GM19467 (cell line): ENCODE results near the gene TRMT61A.
A peak's percentile ranks its signal among the peaks of the same experiment; 100 is the strongest.

Experiments
- ATAC-seq: cut with Tn5 transposase; IDR thresholded peaks from one replicate; pipeline ENCODE4 v1.9.1; 2021; ENCODE audit warnings: mild to moderate bottlenecking, moderate library complexity; ENCODE audit not compliant: unreplicated experiment

The TRMT61A gene

DNA sequence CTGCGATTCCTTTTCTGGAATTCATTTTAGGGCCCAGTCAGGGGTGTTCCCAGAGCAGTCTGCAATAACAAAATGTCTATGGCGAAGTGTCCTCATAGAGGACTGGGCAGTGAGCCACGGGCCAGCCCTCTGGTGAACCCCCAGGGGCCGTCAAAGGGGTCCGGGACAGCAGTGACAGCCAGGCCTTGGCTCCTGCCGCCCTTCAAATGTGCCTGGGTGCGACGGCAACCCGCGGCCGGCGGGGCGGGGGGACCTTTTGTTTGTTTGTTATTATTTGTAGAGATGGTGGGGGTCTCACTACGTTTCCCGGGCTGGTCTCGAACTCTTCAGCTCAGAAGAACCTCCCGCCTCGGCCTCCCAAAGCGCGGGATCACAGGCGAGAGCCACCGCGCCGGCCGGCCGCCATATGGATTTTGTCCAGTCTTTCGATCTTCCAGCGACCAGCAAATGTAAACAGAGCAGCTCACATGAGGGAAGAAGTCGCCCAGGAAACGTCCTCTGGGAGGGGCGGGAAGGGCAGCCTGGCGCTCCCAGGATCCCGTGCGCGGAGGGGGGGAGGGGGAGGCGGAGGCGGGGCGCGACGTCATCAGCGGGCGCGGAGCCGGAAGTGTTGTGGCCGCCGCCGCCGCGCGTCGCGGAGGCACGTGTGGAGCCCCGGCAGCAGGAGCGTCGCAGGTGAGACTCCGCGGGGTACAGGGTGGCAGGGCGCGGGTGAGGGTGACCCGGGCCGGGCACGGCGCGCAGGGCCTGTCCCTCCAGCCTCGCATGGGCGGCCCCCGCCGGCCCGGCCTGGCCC, at the start of gene TRMT61A:
Gene TRMT61A, plus strand, starts transcription at position 610 of the 796 bp plus-strand sequence. CDS start 783 bp downstream, outside the sequence.
- peak; percentile 36 for ATAC-seq

DNA sequence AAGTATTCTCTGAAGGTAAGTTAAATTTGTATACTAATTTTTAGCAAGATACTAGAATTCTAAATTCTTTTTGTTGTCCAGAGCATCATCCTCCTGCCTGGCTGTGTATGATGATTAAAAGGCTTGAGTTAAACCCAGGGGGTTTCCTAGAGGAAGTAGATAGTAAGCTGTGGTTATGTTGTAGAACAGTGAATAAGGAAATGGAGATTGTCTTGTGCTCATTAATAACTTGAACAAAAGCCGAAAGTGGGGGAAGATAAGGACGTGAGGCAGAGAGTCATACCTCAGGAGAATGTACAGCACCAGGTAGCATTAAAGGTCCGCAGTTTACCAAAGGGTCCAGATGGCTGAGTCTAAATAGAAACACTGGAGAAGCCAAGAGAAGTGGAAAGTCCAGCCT, 48.4 kb upstream of the TRMT61A start:
- no peak for ATAC-seq

DNA sequence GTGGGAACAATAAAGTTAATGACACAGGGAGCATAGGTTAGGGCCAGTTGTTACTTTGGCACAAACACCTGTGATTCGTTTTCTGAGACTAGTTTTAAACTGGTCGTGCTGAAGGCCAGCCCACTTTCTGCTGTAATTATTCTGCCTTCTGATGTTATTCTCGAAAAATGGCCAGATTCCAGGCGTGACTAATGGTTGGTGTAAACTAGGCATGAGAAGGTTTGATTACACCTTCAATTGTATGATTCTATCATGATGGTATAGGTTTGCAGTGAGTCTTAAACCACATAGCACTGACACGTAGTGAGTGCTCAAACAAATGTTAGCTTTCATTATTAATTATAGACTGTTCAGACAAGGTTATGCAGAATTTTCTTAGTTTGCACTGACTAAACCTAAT, 45.4 kb upstream of the TRMT61A start:
- no peak for ATAC-seq

DNA sequence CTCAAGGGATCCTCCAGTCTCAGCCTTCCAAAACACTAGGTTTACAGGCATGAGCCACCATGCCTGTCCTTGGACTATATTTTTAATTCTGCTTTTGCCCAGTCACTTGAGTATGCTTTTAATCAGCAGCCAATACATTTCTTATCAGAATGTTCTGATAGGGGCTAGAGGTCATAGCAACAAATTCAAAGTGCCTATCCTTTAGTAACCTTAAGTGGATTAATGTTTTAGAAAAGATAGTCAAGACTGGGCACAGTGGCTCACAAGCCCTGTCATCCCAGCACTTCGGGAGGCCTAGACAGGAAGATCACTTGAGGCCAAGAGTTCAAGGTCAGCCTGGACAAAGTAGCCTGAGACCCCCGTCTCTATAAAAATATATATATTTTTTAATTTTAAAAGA, 43.5 kb upstream of the TRMT61A start:
- ATAC-seq: no peak

DNA sequence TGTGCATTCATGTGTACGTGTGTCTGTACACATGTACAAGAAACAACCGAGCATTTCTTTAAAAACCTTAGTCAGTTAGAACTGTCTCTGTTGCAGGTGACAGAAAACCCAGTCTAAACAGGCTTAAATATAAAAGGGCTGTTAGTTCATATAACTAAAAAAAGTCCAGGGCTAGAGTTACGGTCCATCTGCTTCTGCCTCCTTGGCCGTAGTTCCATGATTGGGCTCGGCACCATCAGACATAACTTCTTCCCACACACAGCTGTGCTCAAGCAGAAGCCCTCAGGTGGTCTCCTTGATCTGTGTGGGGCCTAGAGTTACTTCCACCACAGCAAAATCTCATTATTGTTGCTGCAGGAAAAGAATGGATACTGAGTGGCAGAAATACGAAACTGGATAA, 40.9 kb upstream of the TRMT61A start:
- no peak for ATAC-seq

DNA sequence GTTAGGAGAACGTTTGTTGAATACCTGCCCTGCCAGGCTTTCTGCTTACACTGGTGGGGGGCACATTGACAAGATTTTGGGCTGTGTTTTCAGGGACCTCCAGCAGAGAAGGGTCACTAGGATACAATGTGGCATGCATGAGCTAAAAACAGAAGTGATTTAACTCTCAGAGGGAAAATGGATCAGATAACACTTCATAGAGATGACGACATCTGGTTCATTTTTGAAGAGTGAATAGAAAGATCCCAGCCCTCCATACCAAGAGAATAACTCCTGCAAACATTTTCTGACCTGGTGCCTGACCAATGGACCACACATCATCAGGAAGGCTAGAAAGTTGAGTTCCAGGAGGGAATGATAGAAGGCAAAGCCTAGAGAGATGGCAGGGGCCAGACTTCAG, 40.0 kb upstream of the TRMT61A start:
- no peak for ATAC-seq

DNA sequence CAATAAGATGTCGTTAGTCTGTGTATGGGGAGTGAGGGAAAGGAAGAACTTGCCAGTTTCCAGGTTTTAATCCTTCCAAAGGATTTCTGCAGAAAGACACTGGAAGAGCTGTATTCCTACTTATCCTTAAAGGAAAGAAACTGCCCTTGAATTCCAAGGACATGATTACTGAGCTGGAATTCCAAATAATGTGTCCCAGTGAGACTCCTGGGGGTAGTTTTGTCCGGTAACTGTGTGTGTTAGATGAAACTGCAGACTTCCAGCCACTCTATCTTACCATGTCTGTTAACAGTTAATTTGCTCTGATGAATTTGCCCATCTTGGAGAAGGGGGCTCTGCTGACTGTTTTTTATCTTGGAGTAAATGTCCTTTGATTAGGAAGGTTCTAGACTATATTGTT, 39.4 kb upstream of the TRMT61A start:
- ATAC-seq: no peak

DNA sequence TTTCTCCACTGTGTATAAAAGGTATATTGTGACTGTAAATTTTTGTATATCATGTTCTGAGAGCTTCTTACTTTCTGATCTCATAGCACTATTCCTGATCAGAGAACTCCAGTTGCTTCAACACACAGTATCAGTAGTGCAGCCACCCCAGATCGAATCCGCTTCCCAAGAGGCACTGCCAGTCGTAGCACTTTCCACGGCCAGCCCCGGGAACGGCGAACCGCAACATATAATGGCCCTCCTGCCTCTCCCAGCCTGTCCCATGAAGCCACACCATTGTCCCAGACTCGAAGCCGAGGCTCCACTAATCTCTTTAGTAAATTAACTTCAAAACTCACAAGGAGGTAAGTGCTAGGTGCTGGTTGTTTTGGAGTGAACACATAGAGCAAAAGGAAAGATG, 37.3 kb upstream of the TRMT61A start:
- no peak for ATAC-seq

DNA sequence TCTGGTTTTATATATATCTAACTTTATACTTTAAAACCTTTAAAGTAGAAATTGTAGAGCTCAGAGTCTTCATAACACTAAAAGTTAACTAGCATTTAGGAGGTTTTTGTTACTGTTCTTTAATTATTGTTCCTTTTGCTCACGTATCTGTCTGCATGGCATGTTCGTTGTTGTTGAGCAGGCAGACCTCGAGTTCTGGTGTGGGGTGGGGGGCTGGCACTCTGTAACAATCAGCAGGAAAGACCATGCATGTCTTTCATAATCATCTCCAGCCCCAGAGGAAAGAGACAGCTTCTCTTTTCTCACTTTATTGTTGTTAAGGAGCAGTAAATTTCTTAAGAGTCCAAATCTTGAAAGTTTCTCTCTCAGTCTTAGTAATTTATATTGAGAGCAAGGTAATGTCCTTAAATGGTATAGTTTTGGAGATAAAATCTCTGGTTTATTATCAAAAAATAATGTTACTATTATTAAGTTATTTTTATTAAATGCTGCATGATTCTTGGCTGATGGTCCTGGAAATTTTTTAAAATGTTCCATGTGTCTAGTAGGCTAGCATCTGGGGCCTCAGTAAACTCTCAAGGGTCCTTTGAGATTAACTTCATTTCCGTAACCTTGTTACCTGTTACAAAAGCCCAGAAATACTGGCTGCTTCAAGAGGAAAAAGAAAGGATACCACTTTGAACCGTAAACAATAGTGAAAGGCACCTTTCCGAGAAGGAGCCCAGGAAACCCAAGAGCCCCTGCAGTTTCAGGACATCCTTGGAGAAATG, 36.7 kb upstream of the TRMT61A start:
- no peak for ATAC-seq

DNA sequence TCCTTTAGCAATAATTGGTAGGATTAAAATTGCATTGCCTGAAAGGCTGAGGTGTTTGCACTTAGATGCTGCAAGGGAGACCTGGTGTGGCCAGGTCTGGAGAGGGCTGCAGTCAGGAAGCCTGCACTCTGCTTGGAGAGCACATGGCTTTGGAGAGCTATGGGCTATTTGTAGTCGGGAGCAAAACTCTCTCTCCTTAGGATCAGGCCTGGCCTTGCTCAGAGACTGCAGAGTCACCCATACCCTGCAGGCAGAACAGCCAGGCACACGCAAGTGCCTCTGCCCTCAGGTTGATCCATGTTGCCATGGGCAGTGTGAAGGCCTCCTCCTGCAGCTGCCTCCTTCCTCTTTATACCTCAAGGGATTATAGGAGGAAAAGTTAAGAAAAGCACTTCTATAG, 33.1 kb upstream of the TRMT61A start:
- no peak for ATAC-seq

DNA sequence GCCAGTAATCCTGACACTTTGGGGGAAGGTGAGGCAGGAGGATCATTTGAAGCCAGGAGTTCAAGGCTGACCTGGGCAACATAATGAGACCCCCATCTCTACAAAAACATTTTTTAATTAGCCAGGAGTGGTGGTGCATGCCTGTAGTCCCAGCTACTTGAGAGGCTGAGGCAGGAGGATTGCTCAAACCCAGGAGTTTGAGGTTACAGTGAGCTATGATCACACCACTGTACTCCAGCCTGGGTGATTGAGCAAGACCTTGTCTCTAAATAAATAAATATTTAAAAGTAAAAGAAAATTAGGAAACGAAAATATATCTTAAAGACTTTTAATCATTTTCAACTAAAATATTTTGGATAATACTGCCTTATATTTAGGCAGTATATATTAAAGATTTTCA, 32.2 kb upstream of the TRMT61A start:
- no peak for ATAC-seq

DNA sequence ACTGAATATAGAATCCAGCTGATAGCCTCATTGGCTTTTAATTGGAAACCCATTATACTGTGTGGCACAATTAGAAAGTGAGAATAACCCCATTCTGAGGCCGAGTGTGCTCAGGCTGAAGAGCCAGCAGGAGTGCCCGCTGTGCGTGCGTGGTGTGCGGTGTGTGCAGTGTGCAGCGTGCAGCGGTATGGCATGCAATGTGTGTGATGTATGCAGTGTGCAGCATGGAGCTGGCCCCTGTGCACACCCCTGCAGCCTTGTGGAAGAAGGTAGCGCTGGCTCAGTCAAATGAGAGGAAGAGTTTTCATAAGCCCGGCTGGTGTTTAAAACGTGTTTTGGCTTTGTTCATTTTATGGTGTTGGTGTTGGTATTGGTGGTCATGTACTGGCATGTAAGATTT, 29.3 kb upstream of the TRMT61A start:
- ATAC-seq: no peak

DNA sequence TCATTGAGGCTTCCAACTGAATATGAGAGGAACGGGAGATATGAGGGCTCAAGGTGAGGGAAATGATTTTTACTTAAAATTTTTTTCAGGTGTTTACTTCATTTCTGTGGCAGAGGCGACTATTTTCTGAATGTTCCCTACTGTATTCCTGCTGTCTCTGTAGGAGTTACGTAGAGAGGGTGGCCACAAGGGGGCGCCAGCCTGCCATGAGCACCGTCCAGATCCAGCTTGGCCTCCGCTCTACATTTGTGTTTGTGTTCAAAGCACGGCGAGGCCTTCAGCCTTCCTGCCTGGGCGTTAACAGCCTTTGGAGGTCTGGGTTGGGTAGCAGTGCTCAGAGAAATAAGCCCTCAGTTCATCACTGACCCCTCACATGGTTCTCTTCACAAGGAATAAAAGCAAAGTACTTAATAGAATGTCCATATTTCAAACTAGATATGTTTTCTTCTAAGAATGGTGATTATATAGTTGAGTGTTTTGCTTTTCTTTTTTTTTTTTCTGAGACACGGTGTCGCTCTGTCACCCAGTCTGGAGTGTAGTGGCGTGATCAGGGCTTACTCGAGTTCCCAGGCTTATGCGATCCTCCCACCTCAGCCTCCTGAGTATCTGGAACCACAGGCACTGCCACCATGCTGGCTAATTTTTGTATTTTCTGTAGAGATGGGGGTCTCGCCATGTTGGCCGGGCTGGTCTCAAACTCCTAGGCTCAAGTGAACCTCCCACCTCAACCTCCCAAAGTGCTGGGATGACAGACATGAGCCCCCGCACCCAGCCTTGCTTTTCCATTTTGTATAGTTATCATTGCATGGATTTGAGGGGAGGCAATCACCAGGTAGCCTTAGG, 28.6 kb upstream of the TRMT61A start:
- ATAC-seq: no peak

DNA sequence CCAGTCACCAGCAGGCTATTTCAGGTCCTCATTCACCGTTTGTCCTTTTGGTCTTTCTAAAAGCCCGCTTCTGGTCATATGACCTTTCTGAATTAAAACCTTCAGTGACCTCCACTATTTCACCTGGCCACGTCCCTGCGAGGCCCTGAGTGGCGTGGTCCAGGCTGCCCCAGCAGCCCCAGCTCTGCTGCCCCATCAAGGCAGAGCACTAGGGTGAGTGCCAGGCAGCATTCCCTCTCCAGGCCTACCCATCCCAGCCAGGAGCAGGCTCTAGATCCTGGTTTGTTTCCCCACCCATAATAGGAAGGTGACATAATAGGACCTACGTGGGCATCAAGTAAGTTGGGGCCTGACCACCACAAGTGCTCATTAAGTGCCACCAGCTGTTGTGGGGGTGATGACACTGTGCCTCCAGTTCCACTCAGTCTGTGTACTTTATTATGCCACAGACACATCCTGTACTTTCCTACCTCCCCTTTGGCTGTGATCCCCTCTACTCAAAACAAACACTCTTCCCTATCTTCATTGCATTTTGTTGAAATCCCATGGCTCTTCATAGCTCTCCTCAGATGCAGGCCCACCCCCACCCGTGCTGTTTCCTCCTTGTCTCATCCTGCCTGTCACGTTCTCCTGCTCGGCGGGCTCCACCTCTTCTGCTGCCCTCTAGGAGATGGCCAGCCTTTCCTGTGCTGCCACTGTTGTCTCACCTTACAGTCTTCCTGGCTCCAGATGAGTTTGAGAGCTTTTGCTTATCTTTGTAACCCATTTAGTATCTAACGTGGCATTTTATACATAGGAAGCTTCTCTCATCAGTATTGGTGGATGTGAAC, 27.7 kb upstream of the TRMT61A start:
- ATAC-seq: no peak

DNA sequence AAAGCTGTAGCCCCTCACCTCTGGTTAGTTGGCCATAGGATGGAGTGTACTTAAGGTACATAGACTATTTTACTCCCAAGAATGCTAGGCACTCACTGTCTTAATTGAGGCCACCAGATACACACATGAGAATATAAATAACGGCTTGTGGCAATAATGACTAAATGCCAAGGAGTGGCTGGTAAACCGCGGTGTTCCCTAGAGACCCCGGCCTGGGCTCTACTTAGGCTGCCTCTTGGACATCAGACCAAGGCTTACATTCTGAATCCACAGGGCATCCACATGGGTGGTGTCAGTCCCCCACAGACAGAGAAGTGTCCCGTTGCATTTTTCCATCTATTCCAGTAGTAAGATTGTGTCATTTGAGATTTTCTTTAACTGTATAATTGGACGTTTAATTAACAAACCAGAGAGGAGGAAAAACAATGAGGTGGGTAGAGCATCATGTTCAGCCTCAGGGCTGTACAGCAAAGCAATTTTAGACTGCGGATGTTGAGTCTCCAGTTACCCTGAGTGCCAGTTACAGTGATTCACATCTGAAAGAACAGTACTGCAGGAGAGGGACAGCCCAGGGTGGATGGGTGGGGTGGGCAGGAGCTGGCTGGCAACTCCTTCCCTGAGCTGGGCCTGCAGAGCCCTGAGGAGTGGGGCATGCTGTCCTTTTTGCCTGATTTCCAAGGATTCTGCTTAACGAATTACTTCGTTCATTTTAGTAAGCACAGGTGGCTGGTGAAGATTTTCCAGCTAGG, 26.9 kb upstream of the TRMT61A start:
- no peak for ATAC-seq

DNA sequence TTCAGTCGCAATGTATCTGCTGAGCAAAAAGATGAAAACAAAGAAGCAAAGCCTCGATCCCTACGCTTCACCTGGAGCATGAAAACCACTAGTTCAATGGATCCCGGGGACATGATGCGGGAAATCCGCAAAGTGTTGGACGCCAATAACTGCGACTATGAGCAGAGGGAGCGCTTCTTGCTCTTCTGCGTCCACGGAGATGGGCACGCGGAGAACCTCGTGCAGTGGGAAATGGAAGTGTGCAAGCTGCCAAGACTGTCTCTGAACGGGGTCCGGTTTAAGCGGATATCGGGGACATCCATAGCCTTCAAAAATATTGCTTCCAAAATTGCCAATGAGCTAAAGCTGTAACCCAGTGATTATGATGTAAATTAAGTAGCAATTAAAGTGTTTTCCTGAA, 26.1 kb upstream of the TRMT61A start:
- ATAC-seq: no peak

DNA sequence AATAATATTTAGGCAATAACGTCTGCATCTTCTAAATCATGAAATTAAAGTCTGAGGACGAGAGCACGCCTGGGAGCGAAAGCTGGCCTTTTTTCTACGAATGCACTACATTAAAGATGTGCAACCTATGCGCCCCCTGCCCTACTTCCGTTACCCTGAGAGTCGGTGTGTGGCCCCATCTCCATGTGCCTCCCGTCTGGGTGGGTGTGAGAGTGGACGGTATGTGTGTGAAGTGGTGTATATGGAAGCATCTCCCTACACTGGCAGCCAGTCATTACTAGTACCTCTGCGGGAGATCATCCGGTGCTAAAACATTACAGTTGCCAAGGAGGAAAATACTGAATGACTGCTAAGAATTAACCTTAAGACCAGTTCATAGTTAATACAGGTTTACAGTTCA, 25.7 kb upstream of the TRMT61A start:
- ATAC-seq: no peak

DNA sequence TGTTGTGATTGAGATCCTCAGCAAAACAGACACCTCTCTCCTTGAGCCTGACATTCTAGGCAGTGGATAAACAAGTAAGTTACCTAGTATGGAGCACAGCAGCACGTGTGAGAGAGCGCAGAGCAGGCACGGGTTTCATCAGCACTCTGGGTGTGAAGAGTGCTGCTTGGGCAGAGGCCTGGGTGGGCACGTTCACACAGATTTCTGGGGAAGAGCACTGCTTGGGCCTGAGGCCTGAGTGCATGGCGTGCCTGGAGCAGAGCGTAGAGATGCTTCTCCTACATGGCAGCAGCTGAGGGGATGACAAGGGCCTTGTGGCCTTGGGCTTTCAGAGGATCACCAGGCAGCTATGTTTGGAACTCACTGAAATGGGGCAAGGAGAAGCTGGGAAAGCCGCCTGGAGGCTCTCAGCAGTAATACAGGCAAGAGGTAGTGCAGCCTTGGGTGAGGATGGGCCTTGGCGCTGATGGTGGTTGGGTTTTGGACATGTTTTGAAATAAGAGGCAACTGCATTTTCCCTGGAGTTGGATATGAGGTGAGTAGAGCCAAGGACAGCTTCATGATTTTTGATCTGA, 23.9 kb upstream of the TRMT61A start:
- ATAC-seq: no peak

DNA sequence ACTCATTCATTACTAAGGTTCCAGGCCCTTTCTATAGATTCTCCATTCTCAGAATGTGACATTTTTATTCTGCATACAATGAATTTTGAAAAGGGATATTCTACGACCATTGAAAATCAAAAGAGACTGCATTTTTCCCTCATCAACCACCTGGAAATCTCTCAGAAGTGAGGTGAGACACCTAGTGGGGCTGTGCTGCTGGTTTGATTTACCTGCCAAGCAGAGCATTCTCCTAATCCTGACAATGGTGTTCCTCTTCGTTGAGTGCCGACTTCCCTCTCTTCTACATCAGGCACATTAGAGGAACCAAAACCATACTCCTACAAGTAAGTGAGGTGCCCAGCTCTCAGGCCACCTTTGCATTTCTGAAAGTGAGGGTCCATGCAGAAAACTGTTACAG, 21.2 kb upstream of the TRMT61A start:
- ATAC-seq: no peak
